PC-9 (cell line): ENCODE data around the gene TAGLN2.

ENCODE experiments used
- EZH2 ChIP-seq: fragments of 200-600 bp; sonication (generic); IDR thresholded peaks from 2 replicates; pipeline ENCODE4 v1.8.0; 2017; ENCODE audit warnings: antibody characterized with exemption, low read depth
- TF ChIP-seq, protein P1 (sequence below): fragments of 200-600 bp; sonication (generic); conservative IDR thresholded peaks from 2 replicates; pipeline ENCODE4 v1.6.1; 2017; ENCODE audit warnings: mixed run types, antibody characterized with exemption, mild to moderate bottlenecking, moderate library complexity

GRCh38 chr1:159935719-159936272, 10.5 kb upstream of the TAGLN2 start:
- TF ChIP-seq, protein P1, sequence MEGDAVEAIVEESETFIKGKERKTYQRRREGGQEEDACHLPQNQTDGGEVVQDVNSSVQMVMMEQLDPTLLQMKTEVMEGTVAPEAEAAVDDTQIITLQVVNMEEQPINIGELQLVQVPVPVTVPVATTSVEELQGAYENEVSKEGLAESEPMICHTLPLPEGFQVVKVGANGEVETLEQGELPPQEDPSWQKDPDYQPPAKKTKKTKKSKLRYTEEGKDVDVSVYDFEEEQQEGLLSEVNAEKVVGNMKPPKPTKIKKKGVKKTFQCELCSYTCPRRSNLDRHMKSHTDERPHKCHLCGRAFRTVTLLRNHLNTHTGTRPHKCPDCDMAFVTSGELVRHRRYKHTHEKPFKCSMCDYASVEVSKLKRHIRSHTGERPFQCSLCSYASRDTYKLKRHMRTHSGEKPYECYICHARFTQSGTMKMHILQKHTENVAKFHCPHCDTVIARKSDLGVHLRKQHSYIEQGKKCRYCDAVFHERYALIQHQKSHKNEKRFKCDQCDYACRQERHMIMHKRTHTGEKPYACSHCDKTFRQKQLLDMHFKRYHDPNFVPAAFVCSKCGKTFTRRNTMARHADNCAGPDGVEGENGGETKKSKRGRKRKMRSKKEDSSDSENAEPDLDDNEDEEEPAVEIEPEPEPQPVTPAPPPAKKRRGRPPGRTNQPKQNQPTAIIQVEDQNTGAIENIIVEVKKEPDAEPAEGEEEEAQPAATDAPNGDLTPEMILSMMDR = no peak
- no peak for TF ChIP-seq EZH2
